OCI-M2 (cell line): Measurements from ENCODE around the gene PON2.

ENCODE experiments used
- DNase-seq: peaks from one replicate; lab custom pipeline; 2025; ENCODE audit not compliant: unreplicated experiment; lab: John Stamatoyannopoulos, UW

PON2 gene

GRCh38 chr7:95446618-95447017, 11.8 kb upstream of the PON2 start:
- DNase-seq: no peak

- DNase-seq: no peak
These were observed 10.0 kb upstream of the PON2 start for GRCh38 chr7:95444796-95445195.

- no peak for DNase-seq
These were observed 6.4 kb upstream of the PON2 start for GRCh38 chr7:95441042-95441823.

GRCh38 chr7:95440394-95441038, 5.7 kb upstream of the PON2 start:
- DNase-seq: no peak

GRCh38 chr7:95436407-95436806, 1.6 kb upstream of the PON2 start:
- no peak for DNase-seq

- no peak for DNase-seq
These were observed 573 bp upstream of the PON2 start for GRCh38 chr7:95435422-95435780.

- no peak for DNase-seq
These were observed 774 bp downstream of the PON2 start for GRCh38 chr7:95433952-95434556.

- DNase-seq: no peak
These were observed 1.7 kb downstream of the PON2 start for GRCh38 chr7:95433129-95433528.

GRCh38 chr7:95432606-95433005, 2.2 kb downstream of the PON2 start:
- no peak for DNase-seq

- DNase-seq: no peak
These were observed 4.0 kb downstream of the PON2 start for GRCh38 chr7:95430864-95431263.

GRCh38 chr7:95429241-95429990, 5.4 kb downstream of the PON2 start:
- DNase-seq: no peak

GRCh38 chr7:95427914-95428516, 6.8 kb downstream of the PON2 start:
- DNase-seq: no peak

GRCh38 chr7:95427166-95427565, 7.7 kb downstream of the PON2 start:
- no peak for DNase-seq

GRCh38 chr7:95425694-95426093, 9.1 kb downstream of the PON2 start:
- no peak for DNase-seq

GRCh38 chr7:95424716-95425115, 10.1 kb downstream of the PON2 start:
- no peak for DNase-seq

- DNase-seq: no peak
These were observed 12.9 kb downstream of the PON2 start for GRCh38 chr7:95421847-95422444.

GRCh38 chr7:95421000-95421846, 13.6 kb downstream of the PON2 start:
- DNase-seq: no peak

- DNase-seq: no peak
These were observed 22.8 kb downstream of the PON2 start for GRCh38 chr7:95412075-95412474.

GRCh38 chr7:95411666-95412065, 23.2 kb downstream of the PON2 start:
- DNase-seq: no peak

GRCh38 chr7:95411036-95411435, 23.8 kb downstream of the PON2 start:
- no peak for DNase-seq
